Calu3 (cell line): Measurements from ENCODE around the gene FRAT2. TPM values are rescaled to one million over a fixed set of nuclear protein-coding genes. Genes with fewer than 3 reads are reported as not detected.

Experiments
- BruUV-seq: library from RNA; stranded (reverse); fragments of 400-500 nt; replicated peaks from 2 replicates; lab custom pipeline; 2021; lab: Mats Ljungman, UMichigan
- CTCF ChIA-PET: fragments of 300-600 bp; sonication (Branson Sonifier 250); formaldehyde crosslinking; loops from one replicate; lab custom pipeline; 2022; ENCODE audit warnings: antibody characterized with exemption; lab: Charles Lee
- DNase-seq: peaks from one replicate; pipeline ENCODE4 v3.0.0; 2022
- H3K27ac Mint-ChIP-seq: one replicate; pipeline ENCODE4 v1.8.0; 2022; ENCODE audit warnings: mixed read lengths; ENCODE audit not compliant: unreplicated experiment
- H3K27me3 Mint-ChIP-seq: one replicate; pipeline ENCODE4 v1.8.0; 2022; ENCODE audit warnings: mixed read lengths; ENCODE audit not compliant: unreplicated experiment
- H3K36me3 Mint-ChIP-seq: one replicate; pipeline ENCODE4 v1.8.0; 2022; ENCODE audit warnings: mild to moderate bottlenecking, moderate library complexity, mixed read lengths; ENCODE audit not compliant: insufficient read depth, unreplicated experiment
- H3K4me1 Mint-ChIP-seq: one replicate; pipeline ENCODE4 v1.8.0; 2022; ENCODE audit warnings: mild to moderate bottlenecking, low read depth, mixed read lengths; ENCODE audit not compliant: unreplicated experiment
- H3K4me3 Mint-ChIP-seq: one replicate; pipeline ENCODE4 v1.8.0; 2022; ENCODE audit warnings: mild to moderate bottlenecking, low read depth, moderate library complexity, mixed read lengths; ENCODE audit not compliant: unreplicated experiment
- H3K9me3 Mint-ChIP-seq: one replicate; pipeline ENCODE4 v1.8.0; 2022; ENCODE audit warnings: low read depth, mixed read lengths; ENCODE audit not compliant: unreplicated experiment
- intact Hi-C: fragments of 100-400 bp; cut with micrococcal nuclease; formaldehyde crosslinking; loops from one replicate; pipeline ENCODE4 v1.10.0; 2022; ENCODE audit not compliant: unreplicated experiment
- total RNA-seq: library from RNA; stranded (reverse); gene quantifications from 2 replicates; pipeline ENCODE4 v1.2.3, GENCODE V29; 2022
- TF ChIP-seq, protein P1 (sequence below): fragments of 200-600 bp; IDR thresholded peaks from one replicate; pipeline ENCODE4 v1.8.0; 2022; ENCODE audit warnings: antibody characterized with exemption; ENCODE audit not compliant: unreplicated experiment

Gene FRAT2
- total RNA-seq, 1 experiment from 2014 or later = 6.0 TPM

DNA sequence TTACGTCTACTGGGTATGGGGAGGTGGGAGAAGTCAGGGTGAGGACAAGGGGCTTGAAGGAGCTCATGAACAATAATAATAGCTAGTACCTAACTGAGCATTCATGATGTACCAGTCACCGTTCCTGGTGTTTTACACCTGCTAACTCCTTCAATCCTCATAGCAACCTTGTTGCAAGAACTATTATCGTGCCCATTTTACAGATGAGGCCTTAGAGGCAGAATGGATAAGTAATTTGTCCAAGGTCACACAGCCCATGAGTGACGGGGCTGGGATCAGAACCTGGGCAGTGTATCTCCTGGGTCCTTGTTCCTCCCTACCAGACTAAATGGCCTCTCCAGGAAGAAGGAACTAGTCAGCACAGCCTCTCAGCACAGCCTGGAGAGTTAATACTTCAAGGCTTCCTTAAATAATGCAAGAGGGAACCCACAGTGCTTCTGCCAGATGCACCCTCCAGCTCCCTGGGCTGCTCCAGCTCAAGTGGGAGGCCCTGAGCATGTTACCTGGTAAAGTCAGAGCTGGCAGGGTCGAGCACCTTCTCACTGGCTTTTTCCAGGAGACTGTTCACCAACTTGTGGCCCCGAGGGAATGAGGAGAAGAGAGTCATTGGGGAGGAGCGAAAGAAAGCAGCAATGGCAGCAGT, 37.8 kb upstream of the FRAT2 start:
- no TSS peak for BruUV-seq
- Mint-ChIP-seq H3K27me3 (no peaks in the 10 kb centered on the region), H3K36me3 (peaks cover 24% of the 10 kb centered on the region), H3K9me3 (no peaks in the 10 kb centered on the region), H3K4me1 (no peaks in the 10 kb centered on the region), H3K4me3 (no peak overlapping the region), H3K27ac (no peak overlapping the region)
- no peak for DNase-seq
- CTCF ChIA-PET = no interaction called here
- intact Hi-C loops = no loop called here
- TF ChIP-seq, protein P1, sequence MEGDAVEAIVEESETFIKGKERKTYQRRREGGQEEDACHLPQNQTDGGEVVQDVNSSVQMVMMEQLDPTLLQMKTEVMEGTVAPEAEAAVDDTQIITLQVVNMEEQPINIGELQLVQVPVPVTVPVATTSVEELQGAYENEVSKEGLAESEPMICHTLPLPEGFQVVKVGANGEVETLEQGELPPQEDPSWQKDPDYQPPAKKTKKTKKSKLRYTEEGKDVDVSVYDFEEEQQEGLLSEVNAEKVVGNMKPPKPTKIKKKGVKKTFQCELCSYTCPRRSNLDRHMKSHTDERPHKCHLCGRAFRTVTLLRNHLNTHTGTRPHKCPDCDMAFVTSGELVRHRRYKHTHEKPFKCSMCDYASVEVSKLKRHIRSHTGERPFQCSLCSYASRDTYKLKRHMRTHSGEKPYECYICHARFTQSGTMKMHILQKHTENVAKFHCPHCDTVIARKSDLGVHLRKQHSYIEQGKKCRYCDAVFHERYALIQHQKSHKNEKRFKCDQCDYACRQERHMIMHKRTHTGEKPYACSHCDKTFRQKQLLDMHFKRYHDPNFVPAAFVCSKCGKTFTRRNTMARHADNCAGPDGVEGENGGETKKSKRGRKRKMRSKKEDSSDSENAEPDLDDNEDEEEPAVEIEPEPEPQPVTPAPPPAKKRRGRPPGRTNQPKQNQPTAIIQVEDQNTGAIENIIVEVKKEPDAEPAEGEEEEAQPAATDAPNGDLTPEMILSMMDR = no peak

DNA sequence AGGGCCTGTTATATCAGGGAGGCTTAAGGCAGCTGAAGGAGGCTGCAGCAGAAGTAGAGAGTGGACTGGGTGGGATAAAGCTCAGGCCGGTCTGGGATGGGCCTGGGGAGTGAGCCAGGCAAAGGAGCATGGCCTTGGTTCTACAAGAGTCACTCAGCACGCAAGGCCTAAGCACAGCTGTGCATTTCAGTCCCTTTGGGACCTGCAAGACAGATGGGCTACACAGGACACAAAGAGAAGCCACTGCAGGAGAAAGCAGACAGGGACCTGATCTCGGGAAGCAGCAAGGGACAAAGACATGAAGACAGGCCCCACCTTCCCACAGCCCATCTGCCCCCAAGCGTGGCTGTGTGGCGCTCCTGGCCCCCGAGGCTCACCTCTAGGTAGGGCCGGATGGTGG, 37.2 kb upstream of the FRAT2 start:
- intact Hi-C loops = no loop called here
- TF ChIP-seq, protein P1 = no peak
- no TSS peak for BruUV-seq
- H3K9me3 Mint-ChIP-seq = no peaks in the 10 kb centered on the region
- peaks cover 22% of the 10 kb centered on the region for H3K36me3 Mint-ChIP-seq
- H3K27me3 Mint-ChIP-seq = no peaks in the 10 kb centered on the region
- no peak for DNase-seq
- no peaks in the 10 kb centered on the region for H3K4me1 Mint-ChIP-seq
- CTCF ChIA-PET = no interaction called here
- no peak overlapping the region for H3K4me3 Mint-ChIP-seq
- no peak overlapping the region for H3K27ac Mint-ChIP-seq

DNA sequence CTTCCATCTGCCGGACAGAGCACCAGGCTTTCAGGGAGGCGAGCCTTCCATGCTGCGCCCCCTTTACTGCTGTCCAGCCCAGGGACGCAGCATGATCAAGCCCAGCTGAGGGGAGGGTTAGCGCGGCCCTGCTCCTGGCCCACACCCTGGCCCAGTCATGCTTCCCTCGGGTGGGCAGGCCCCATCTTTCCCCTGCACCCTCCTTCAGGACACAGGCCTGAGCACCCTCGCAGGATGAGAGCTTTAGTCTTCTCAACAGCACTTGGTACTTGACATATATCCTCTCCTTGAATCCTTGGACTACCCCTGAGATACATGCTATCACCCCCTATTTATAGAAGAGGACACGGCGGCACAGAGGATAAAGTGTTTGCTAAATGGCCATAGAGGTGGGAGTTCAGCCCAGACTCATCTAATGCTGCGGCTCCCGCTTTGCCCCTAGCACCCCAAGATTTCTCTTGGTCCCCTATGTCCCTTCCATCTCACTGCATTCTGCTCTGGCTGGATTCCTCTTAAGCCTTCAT, 32.7 kb upstream of the FRAT2 start:
- no TSS peak for BruUV-seq
- DNase-seq = no peak
- Mint-ChIP-seq H3K27me3 (no peaks in the 10 kb centered on the region), H3K36me3 (peaks cover 27% of the 10 kb centered on the region), H3K9me3 (no peaks in the 10 kb centered on the region), H3K4me3 (no peak overlapping the region), H3K4me1 (no peaks in the 10 kb centered on the region), H3K27ac (no peak overlapping the region)
- intact Hi-C loops = no loop called here
- TF ChIP-seq, protein P1 = no peak
- CTCF ChIA-PET = interaction anchor here (0.7 kb wide), 1 partner anchor 34 kb away, joined by 3 read pairs; the partner anchor contains the start of gene RRP12

DNA sequence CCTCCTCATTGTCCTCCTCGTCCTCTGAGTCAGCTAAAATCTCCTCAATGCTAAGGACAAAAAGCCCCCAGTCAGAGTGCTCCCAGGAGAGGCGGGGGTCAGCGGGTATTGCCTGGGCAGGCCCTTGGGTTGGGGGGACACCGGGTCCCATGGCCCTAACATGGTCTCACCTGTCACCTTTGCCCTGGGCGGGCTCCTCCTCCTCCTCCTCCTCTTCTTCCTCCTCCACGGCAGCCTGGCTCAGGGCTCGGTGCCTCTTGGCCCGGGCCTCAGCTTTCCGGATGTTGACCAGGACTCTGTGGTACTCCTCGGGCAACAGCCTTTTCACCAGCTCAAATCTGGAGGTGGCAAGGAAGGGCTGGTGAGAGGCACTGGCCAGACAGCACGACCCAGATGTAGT, 32.0 kb upstream of the FRAT2 start:
- Mint-ChIP-seq H3K36me3 (peaks cover 21% of the 10 kb centered on the region), H3K27me3 (no peaks in the 10 kb centered on the region)

More for the DNA sequence above, 32.0 kb upstream of the FRAT2 start:
- CTCF ChIA-PET = no interaction called here
- no peaks in the 10 kb centered on the region for H3K9me3 Mint-ChIP-seq
- BruUV-seq = no TSS peak
- H3K4me1 Mint-ChIP-seq = no peaks in the 10 kb centered on the region
- TF ChIP-seq, protein P1 = no peak
- H3K27ac Mint-ChIP-seq = no peak overlapping the region
- no peak for DNase-seq
- intact Hi-C loops = no loop called here
- H3K4me3 Mint-ChIP-seq = no peak overlapping the region
